Stomach (tissue), 9 donors: ENCODE results near the gene CHMP4B. TPM values are rescaled to one million over a fixed set of nuclear protein-coding genes. Genes with fewer than 3 reads are reported as not detected.

Experiments
- DNase-seq, 2 donors: peaks; one replicate each; pipeline versions ENCODE4 v3.0.0 to v3.0.0-alpha.2; 2013 to 2019
- H3K27ac ChIP-seq, 5 donors: fragments of 200-600 bp in 4 of 5; sonication (generic) in 4 of 5; one replicate each; pipeline ENCODE4 v1.5.1; 2013 to 2019; ENCODE audit warnings: mild to moderate bottlenecking in 1 of 5, moderate library complexity in 1 of 5
- H3K27me3 ChIP-seq, 3 donors: fragments of 200-600 bp; sonication (generic); one replicate each; pipeline ENCODE4 v1.5.1; 2017 to 2019; ENCODE audit warnings: mixed run types in 1 of 3
- H3K36me3 ChIP-seq, 4 donors: fragments of 200-600 bp; sonication (generic); 1 replicate in 3 of 4; 2 replicates in 1 of 4; pipeline ENCODE4 v1.5.1; 2016 to 2019
- H3K4me1 ChIP-seq, 4 donors: fragments of 200-600 bp; sonication (generic); one replicate each; pipeline ENCODE4 v1.5.1; 2016 to 2019
- H3K4me3 ChIP-seq, 4 donors: fragments of 200-600 bp; sonication (generic) in 3 of 4; one replicate each; pipeline ENCODE4 v1.5.1; 2016 to 2019; ENCODE audit warnings: mild to moderate bottlenecking in 1 of 4
- H3K9me3 ChIP-seq, 4 donors: fragments of 200-600 bp; sonication (generic); one replicate each; pipeline ENCODE4 v1.5.1; 2016 to 2019
- EP300 ChIP-seq: sonication (generic); formaldehyde crosslinking; IDR thresholded peaks from one replicate; pipeline ENCODE4 v1.6.1; 2017; ENCODE audit warnings: antibody characterized with exemption
- POLR2A ChIP-seq, 4 donors: fragments of 450-650 bp; IDR thresholded peaks; one replicate each; pipeline ENCODE4 v1.6.1; 2016; ENCODE audit warnings: antibody characterized with exemption in 4 of 4, control low read depth in 2 of 4, mild to moderate bottlenecking in 1 of 4, moderate library complexity in 1 of 4
- POLR2AphosphoS5 ChIP-seq, 3 donors: sonication (generic); formaldehyde crosslinking; IDR thresholded peaks; one replicate each; pipeline ENCODE4 v1.6.1; 2016; ENCODE audit warnings: antibody characterized with exemption in 3 of 3
- WGBS, 5 donors: extraction: QIAGEN DNeasy Blood & Tissue Kit in 3 of 5; methylation state at CpG; one replicate each; pipeline versions ENCODE4 v1.1.5 to v1.1.7; 2013 to 2018; 5-methylcytosine and 5-hydroxymethylcytosine counted together
- intact Hi-C: fragments of 100-400 bp; cut with DNase I; formaldehyde crosslinking; loops from one replicate; pipeline ENCODE4 v1.15.1; 2023; ENCODE audit warnings: low total_unique reads
- polyA plus RNA-seq, 3 donors: library from polyadenylated mRNA; stranded (reverse); fragments of 200-250 nt; gene quantifications; one replicate each; pipeline ENCODE4 v1.2.3, GENCODE V29; 2013
- total RNA-seq, 5 donors: library from RNA; depleted of rRNA; stranded (reverse); fragments of >200 nt; gene quantifications; one replicate each; pipeline versions ENCODE4 v1.1.0 to v1.2.3, GENCODE V29; 2014 to 2016
- TF ChIP-seq, protein P1 (sequence below), 7 experiments: fragments of 450-650 bp in 4 of 7; fragments of 200-600 bp in 3 of 7; sonication (generic) in 3 of 7; IDR thresholded peaks; one replicate each; pipeline ENCODE4 v1.5.1; 2016 to 2019; ENCODE audit warnings: antibody characterized with exemption in 7 of 7, control low read depth in 2 of 7, mild to moderate bottlenecking in 1 of 7
- donor health status: healthy with polysubstance abuse.
- donor health status: Bipolar disorder and iron deficiency.
- donor health status: healthy.

The CHMP4B gene
- total and polyA plus RNA-seq, 8 donors: 48.4 to 166 (median 98.5) TPM

GRCh38 chr20:33889312-33889711 lies 78.2 kb downstream of the CHMP4B start:
- intact Hi-C loops: no loop called here
- no peak for DNase-seq
- Histone ChIP-seq H3K4me3 (no peak overlapping the region), H3K9me3 (peaks cover 0 to 13% (median 5%) of the 10 kb centered on the region in 4 donors), H3K4me1 (no peaks in the 10 kb centered on the region), H3K27me3 (no peaks in the 10 kb centered on the region), H3K36me3 (no peaks in the 10 kb centered on the region), H3K27ac (no peak overlapping the region)
- no peak for TF ChIP-seq POLR2A (IDR thresholded peaks at IDR 0.05)
- no peak for TF ChIP-seq EP300
- TF ChIP-seq POLR2AphosphoS5 (IDR thresholded peaks at IDR 0.05): no peak
- TF ChIP-seq, protein P1, sequence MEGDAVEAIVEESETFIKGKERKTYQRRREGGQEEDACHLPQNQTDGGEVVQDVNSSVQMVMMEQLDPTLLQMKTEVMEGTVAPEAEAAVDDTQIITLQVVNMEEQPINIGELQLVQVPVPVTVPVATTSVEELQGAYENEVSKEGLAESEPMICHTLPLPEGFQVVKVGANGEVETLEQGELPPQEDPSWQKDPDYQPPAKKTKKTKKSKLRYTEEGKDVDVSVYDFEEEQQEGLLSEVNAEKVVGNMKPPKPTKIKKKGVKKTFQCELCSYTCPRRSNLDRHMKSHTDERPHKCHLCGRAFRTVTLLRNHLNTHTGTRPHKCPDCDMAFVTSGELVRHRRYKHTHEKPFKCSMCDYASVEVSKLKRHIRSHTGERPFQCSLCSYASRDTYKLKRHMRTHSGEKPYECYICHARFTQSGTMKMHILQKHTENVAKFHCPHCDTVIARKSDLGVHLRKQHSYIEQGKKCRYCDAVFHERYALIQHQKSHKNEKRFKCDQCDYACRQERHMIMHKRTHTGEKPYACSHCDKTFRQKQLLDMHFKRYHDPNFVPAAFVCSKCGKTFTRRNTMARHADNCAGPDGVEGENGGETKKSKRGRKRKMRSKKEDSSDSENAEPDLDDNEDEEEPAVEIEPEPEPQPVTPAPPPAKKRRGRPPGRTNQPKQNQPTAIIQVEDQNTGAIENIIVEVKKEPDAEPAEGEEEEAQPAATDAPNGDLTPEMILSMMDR (IDR thresholded peaks at IDR 0.05): no peak

- no peak overlapping the region for H3K27ac ChIP-seq
- H3K4me1 ChIP-seq: no peaks in the 10 kb centered on the region
- no peaks in the 10 kb centered on the region for H3K36me3 ChIP-seq
- H3K27me3 ChIP-seq: no peaks in the 10 kb centered on the region
- WGBS, 5 donors: 87 to 100% (median 93%) methylated on average over 1 of the region's 1 CpG
- H3K4me3 ChIP-seq: no peak overlapping the region
- no peak for DNase-seq
- TF ChIP-seq EP300: no peak
- no peak for TF ChIP-seq POLR2AphosphoS5 (IDR thresholded peaks at IDR 0.05)
- TF ChIP-seq, protein P1 (IDR thresholded peaks at IDR 0.05): no peak
- TF ChIP-seq POLR2A (IDR thresholded peaks at IDR 0.05): no peak
- peaks cover 0 to 13% (median 5%) of the 10 kb centered on the region in 4 donors for H3K9me3 ChIP-seq
- intact Hi-C loops: no loop called here
These were observed 79.4 kb downstream of the CHMP4B start for GRCh38 chr20:33890557-33890956.

GRCh38 chr20:33893314-33893713 lies 82.2 kb downstream of the CHMP4B start:
- no peak for TF ChIP-seq POLR2A (IDR thresholded peaks at IDR 0.05)
- TF ChIP-seq, protein P1 (IDR thresholded peaks at IDR 0.05): no peak
- no peak for TF ChIP-seq EP300
- TF ChIP-seq POLR2AphosphoS5 (IDR thresholded peaks at IDR 0.05): no peak
- Histone ChIP-seq H3K4me1 (no peaks in the 10 kb centered on the region), H3K9me3 (peaks cover 0 to 13% (median 5%) of the 10 kb centered on the region in 4 donors), H3K36me3 (no peaks in the 10 kb centered on the region), H3K4me3 (no peak overlapping the region), H3K27ac (no peak overlapping the region), H3K27me3 (no peaks in the 10 kb centered on the region)
- no peak for DNase-seq
- intact Hi-C loops: no loop called here
- 77 to 84% (median 82%) methylated on average over 4 of the region's 4 CpGs for WGBS, 5 donors

DNA sequence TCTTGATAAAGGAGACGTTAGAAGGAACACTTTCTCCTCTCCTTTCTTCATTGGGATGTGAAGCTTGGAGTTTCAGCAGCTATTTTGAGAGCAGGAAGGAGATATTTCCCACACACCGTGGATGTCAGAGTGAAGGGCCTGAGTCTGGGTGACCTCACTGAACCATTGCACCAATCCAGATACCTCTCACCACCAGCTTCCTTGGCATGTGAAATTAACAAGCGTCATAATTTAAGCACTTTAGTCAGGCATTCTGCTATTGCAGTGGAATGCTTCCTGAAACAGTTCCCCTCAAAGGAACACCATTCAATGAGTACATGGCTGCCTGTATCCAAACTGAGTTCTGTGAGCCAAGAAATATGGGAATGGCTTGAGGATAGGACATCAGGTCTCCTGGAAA lies 83.7 kb downstream of the CHMP4B start:
- Histone ChIP-seq H3K9me3 (peaks cover 0 to 13% (median 5%) of the 10 kb centered on the region in 4 donors), H3K36me3 (no peaks in the 10 kb centered on the region), H3K4me3 (no peak overlapping the region), H3K4me1 (no peaks in the 10 kb centered on the region), H3K27ac (no peak overlapping the region), H3K27me3 (no peaks in the 10 kb centered on the region)
- TF ChIP-seq POLR2AphosphoS5 (IDR thresholded peaks at IDR 0.05) (no peak), POLR2A (IDR thresholded peaks at IDR 0.05) (no peak), EP300 (no peak)
- TF ChIP-seq, protein P1 (IDR thresholded peaks at IDR 0.05): no peak
- intact Hi-C loops: no loop called here
- no peak for DNase-seq
- 63 to 88% (median 84%) methylated on average over 3 of the region's 3 CpGs for WGBS, 5 donors
